ENCODE measurements around the gene UBA5.
A peak's percentile ranks its signal among the peaks of the same experiment; 100 is the strongest.

UBA5 gene

GRCh38 chr3:132660811-132661070, 612 bp downstream of the UBA5 start:
- peaks cover 10% of the 10 kb centered on the region for H3K36me3 Mint-ChIP-seq (ENCODE audit: low read depth)

GRCh38 chr3:132661101-132661500, 972 bp downstream of the UBA5 start:
- Mint-ChIP-seq H3K9me3 (no peaks in the 10 kb centered on the region), H3K27ac (peak overlapping the region; percentile 91), H3K4me3 (peak overlapping the region; percentile 80), H3K27me3 (no peaks in the 10 kb centered on the region), H3K36me3 (ENCODE audit: low read depth) (peaks cover 10% of the 10 kb centered on the region), H3K4me1 (ENCODE audit: low read depth) (peaks cover 38% of the 10 kb centered on the region)
- intact Hi-C loops (cut with micrococcal nuclease), result no loop called here

More at GRCh38 chr3:132660811-132661070, 612 bp downstream of the UBA5 start:
- Mint-ChIP-seq H3K4me1 (ENCODE audit: low read depth) (peaks cover 38% of the 10 kb centered on the region), H3K27ac (peak overlapping the region; percentile 91), H3K9me3 (no peaks in the 10 kb centered on the region), H3K27me3 (no peaks in the 10 kb centered on the region), H3K4me3 (peak overlapping the region; percentile 80)
- intact Hi-C loops (cut with micrococcal nuclease), result no loop called here

- no peaks in the 10 kb centered on the region for H3K27me3 Mint-ChIP-seq
- H3K4me1 Mint-ChIP-seq (ENCODE audit: low read depth), result peaks cover 38% of the 10 kb centered on the region
- no peak overlapping the region for H3K4me3 Mint-ChIP-seq
- H3K27ac Mint-ChIP-seq, result no peak overlapping the region
- peaks cover 12% of the 10 kb centered on the region for H3K36me3 Mint-ChIP-seq (ENCODE audit: low read depth)
- H3K9me3 Mint-ChIP-seq, result no peaks in the 10 kb centered on the region
- intact Hi-C loops (cut with micrococcal nuclease), result no loop called here
Observed at GRCh38 chr3:132662212-132662611, 2.1 kb downstream of the UBA5 start.

- intact Hi-C loops (cut with micrococcal nuclease), result no loop called here
- no peak overlapping the region for H3K4me3 Mint-ChIP-seq
- peaks cover 28% of the 10 kb centered on the region for H3K4me1 Mint-ChIP-seq (ENCODE audit: low read depth)
- H3K36me3 Mint-ChIP-seq (ENCODE audit: low read depth), result peaks cover 17% of the 10 kb centered on the region
- H3K9me3 Mint-ChIP-seq, result no peaks in the 10 kb centered on the region
- no peak overlapping the region for H3K27ac Mint-ChIP-seq
- H3K27me3 Mint-ChIP-seq, result no peaks in the 10 kb centered on the region
Observed at GRCh38 chr3:132665230-132665745, 5.2 kb downstream of the UBA5 start.

GRCh38 chr3:132669256-132669777, 9.2 kb downstream of the UBA5 start:
- no peak overlapping the region for H3K4me3 Mint-ChIP-seq
- no peaks in the 10 kb centered on the region for H3K27me3 Mint-ChIP-seq
- H3K4me1 Mint-ChIP-seq (ENCODE audit: low read depth), result peaks cover 7% of the 10 kb centered on the region
- H3K36me3 Mint-ChIP-seq (ENCODE audit: low read depth), result peaks cover 33% of the 10 kb centered on the region
- H3K27ac Mint-ChIP-seq, result no peak overlapping the region
- no peaks in the 10 kb centered on the region for H3K9me3 Mint-ChIP-seq
- intact Hi-C loops (cut with micrococcal nuclease), result no loop called here

GRCh38 chr3:132675408-132675807, 15.3 kb downstream of the UBA5 start:
- Mint-ChIP-seq H3K4me3 (no peak overlapping the region), H3K27ac (no peak overlapping the region), H3K27me3 (no peaks in the 10 kb centered on the region), H3K9me3 (no peaks in the 10 kb centered on the region), H3K4me1 (ENCODE audit: low read depth) (peaks cover 5% of the 10 kb centered on the region), H3K36me3 (ENCODE audit: low read depth) (peaks cover 64% of the 10 kb centered on the region)
- intact Hi-C loops (cut with micrococcal nuclease), result no loop called here

GRCh38 chr3:132679911-132680310, 19.8 kb downstream of the UBA5 start:
- Mint-ChIP-seq H3K27ac (no peak overlapping the region), H3K36me3 (ENCODE audit: low read depth) (peaks cover 70% of the 10 kb centered on the region), H3K9me3 (no peaks in the 10 kb centered on the region), H3K4me3 (no peak overlapping the region), H3K4me1 (ENCODE audit: low read depth) (peaks cover 5% of the 10 kb centered on the region), H3K27me3 (no peaks in the 10 kb centered on the region)
- intact Hi-C loops (cut with micrococcal nuclease), result no loop called here

- H3K27ac Mint-ChIP-seq, result no peak overlapping the region
- intact Hi-C loops (cut with micrococcal nuclease), result no loop called here
- no peak overlapping the region for H3K4me3 Mint-ChIP-seq
- H3K4me1 Mint-ChIP-seq (ENCODE audit: low read depth), result no peaks in the 10 kb centered on the region
- H3K9me3 Mint-ChIP-seq, result no peaks in the 10 kb centered on the region
- peaks cover 69% of the 10 kb centered on the region for H3K36me3 Mint-ChIP-seq (ENCODE audit: low read depth)
- H3K27me3 Mint-ChIP-seq, result no peaks in the 10 kb centered on the region
Observed at GRCh38 chr3:132681421-132681820, 21.3 kb downstream of the UBA5 start.

- Mint-ChIP-seq H3K36me3 (ENCODE audit: low read depth) (peaks cover 69% of the 10 kb centered on the region), H3K27ac (no peak overlapping the region), H3K27me3 (no peaks in the 10 kb centered on the region), H3K4me1 (ENCODE audit: low read depth) (no peaks in the 10 kb centered on the region), H3K9me3 (no peaks in the 10 kb centered on the region), H3K4me3 (no peak overlapping the region)
- intact Hi-C loops (cut with micrococcal nuclease), result no loop called here
Observed at GRCh38 chr3:132682201-132682600, 22.1 kb downstream of the UBA5 start.

- intact Hi-C loops (cut with micrococcal nuclease), result loop anchor here (10.0 kb wide), 1 partner anchor 195 kb away; no protein-coding TSS in a partner anchor
Observed at GRCh38 chr3:132690040-132690439, 29.9 kb downstream of the UBA5 start.

GRCh38 chr3:132694991-132695390, 34.9 kb downstream of the UBA5 start:
- peaks cover 77% of the 10 kb centered on the region for H3K36me3 Mint-ChIP-seq (ENCODE audit: low read depth)
- no peaks in the 10 kb centered on the region for H3K4me1 Mint-ChIP-seq (ENCODE audit: low read depth)
- no peak overlapping the region for H3K4me3 Mint-ChIP-seq
- H3K27ac Mint-ChIP-seq, result no peak overlapping the region
- H3K27me3 Mint-ChIP-seq, result no peaks in the 10 kb centered on the region
- no peaks in the 10 kb centered on the region for H3K9me3 Mint-ChIP-seq
- intact Hi-C loops (cut with micrococcal nuclease), result loop anchor here (10.0 kb wide), 1 partner anchor 200 kb away; no protein-coding TSS in a partner anchor

More at GRCh38 chr3:132690040-132690439, 29.9 kb downstream of the UBA5 start:
- H3K27me3 Mint-ChIP-seq, result no peaks in the 10 kb centered on the region
- peaks cover 73% of the 10 kb centered on the region for H3K36me3 Mint-ChIP-seq (ENCODE audit: low read depth)
- no peaks in the 10 kb centered on the region for H3K9me3 Mint-ChIP-seq
- no peaks in the 10 kb centered on the region for H3K4me1 Mint-ChIP-seq (ENCODE audit: low read depth)
- H3K27ac Mint-ChIP-seq, result no peak overlapping the region
- no peak overlapping the region for H3K4me3 Mint-ChIP-seq

GRCh38 chr3:132695422-132695821, 35.3 kb downstream of the UBA5 start:
- Mint-ChIP-seq H3K9me3 (no peaks in the 10 kb centered on the region), H3K36me3 (ENCODE audit: low read depth) (peaks cover 76% of the 10 kb centered on the region), H3K4me3 (no peak overlapping the region), H3K27ac (no peak overlapping the region), H3K27me3 (no peaks in the 10 kb centered on the region), H3K4me1 (ENCODE audit: low read depth) (no peaks in the 10 kb centered on the region)
- intact Hi-C loops (cut with micrococcal nuclease), result loop anchor here (10.0 kb wide), 1 partner anchor 201 kb away; no protein-coding TSS in a partner anchor

- intact Hi-C loops (cut with micrococcal nuclease), result loop anchor here (5.0 to 10.0 kb wide), 2 partner anchors 339 to 944 kb away; no protein-coding TSS in a partner anchor
- no peak overlapping the region for H3K4me3 Mint-ChIP-seq
- H3K27me3 Mint-ChIP-seq, result no peaks in the 10 kb centered on the region
Observed at GRCh38 chr3:132703733-132704132, 43.6 kb downstream of the UBA5 start.

GRCh38 chr3:132709761-132710160, 49.6 kb downstream of the UBA5 start:
- peaks cover 76% of the 10 kb centered on the region for H3K36me3 Mint-ChIP-seq (ENCODE audit: low read depth)
- H3K4me3 Mint-ChIP-seq, result no peak overlapping the region
- intact Hi-C loops (cut with micrococcal nuclease), result loop anchor here (10.0 kb wide), 1 partner anchor 345 kb away; no protein-coding TSS in a partner anchor
- no peak overlapping the region for H3K27ac Mint-ChIP-seq
- H3K4me1 Mint-ChIP-seq (ENCODE audit: low read depth), result no peaks in the 10 kb centered on the region
- H3K27me3 Mint-ChIP-seq, result no peaks in the 10 kb centered on the region
- no peaks in the 10 kb centered on the region for H3K9me3 Mint-ChIP-seq

More at GRCh38 chr3:132703733-132704132, 43.6 kb downstream of the UBA5 start:
- Mint-ChIP-seq H3K4me1 (ENCODE audit: low read depth) (no peaks in the 10 kb centered on the region), H3K9me3 (no peaks in the 10 kb centered on the region), H3K36me3 (ENCODE audit: low read depth) (peaks cover 80% of the 10 kb centered on the region), H3K27ac (no peak overlapping the region)

- Mint-ChIP-seq H3K4me1 (ENCODE audit: low read depth) (no peaks in the 10 kb centered on the region), H3K27me3 (no peaks in the 10 kb centered on the region), H3K36me3 (ENCODE audit: low read depth) (peaks cover 72% of the 10 kb centered on the region), H3K9me3 (no peaks in the 10 kb centered on the region), H3K27ac (no peak overlapping the region), H3K4me3 (no peak overlapping the region)
- intact Hi-C loops (cut with micrococcal nuclease), result no loop called here
Observed at GRCh38 chr3:132710311-132710710, 50.2 kb downstream of the UBA5 start.
